ENCODE data around the gene GREM2.

Gene GREM2

DNA sequence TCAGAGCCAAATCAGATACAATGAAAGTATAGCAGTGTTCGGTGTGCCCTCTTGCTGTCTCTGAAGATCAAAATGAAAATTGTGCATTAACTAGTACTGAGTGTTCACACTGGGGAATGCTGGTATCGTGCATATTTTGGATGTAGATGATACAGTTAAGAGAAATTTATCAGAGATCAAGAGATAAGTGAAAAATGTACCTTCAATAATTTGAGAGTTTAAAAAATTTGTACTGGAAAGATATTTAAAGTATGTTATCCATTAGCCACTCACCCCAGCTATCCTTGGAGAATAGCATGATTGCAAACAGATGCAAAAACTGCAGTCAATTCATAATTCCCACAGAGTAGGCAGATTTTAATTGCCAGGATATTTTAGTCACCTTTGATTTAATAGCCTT lies 56.4 kb downstream of the GREM2 start:
- DNase-seq, result no peak

DNA sequence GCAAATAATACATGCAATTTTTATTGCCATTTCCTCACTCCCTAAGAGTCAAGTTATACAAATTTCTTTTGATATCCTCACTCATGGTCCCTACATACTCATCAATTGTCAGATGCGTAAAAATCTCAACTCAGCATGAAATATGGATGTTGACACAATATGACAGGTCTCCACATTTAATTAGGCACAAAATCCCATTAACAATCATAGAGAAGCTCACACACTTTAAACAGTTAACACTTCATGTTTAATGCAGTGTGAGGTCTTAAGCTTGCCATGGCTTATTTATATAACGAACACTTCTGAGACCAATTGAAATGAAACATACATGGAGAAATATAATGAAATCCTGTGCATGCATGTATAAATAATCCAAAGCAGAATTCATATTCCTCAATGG lies 58.6 kb downstream of the GREM2 start:
- DNase-seq, result no peak

DNA sequence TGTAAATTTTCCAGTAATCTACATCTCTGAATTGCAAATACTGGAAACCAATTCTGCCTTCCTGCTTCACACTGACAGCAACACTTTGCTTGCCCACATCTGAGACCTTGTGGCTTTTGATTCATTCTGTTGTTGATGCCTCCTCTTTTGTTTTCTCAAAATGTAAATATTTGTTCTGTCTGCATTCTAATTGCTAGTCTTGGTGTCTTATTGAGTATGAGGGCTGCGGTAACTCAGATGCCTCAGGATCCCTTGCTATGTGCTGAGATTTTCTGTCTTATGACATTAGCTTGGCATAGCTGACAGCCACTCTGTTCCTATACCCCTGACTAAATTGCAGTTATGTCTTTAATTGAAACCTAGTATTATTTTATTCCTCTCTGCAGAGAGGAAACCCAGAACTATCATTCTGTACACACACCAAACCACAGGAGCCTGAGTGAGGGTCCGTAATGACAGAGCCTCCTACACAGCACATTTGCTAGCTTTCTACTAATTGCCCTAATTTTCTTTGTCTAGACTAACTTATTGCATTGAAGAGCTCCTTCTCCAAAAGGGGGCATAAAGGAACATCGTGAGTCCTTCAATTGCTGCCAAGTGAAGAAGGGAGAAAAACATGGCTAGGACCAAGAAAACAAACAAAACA lies 72.1 kb downstream of the GREM2 start:
- DNase-seq, result no peak

DNA sequence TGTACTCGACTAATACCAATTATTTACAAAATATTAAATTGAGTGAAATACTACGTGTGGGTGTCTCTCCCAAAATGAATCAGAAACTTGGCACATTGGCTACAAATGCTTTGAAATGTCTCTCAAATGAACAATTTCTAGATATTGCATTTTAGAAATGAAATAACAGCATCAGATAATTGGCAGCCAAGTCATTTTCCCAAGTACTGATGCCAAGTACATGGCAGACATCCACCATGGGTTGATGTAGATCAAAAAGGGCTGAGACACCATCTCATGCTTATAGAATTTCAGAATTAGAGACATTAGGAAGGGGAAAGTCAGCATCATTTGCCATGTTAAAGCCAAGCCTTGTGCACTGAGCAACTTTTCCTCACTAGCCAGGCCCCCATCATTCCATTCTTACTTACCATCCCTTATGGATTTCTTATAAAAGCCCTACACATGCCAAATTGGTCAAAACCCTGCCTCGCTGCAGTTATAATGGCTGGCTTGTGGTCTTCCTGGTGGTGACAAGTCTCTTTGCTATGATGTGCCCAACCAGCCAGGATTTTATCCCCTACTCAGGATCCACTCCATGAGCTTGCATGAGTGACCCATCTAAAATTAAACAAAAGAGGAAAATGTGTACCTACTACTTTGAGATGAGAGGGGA lies 73.1 kb downstream of the GREM2 start:
- no peak for DNase-seq

DNA sequence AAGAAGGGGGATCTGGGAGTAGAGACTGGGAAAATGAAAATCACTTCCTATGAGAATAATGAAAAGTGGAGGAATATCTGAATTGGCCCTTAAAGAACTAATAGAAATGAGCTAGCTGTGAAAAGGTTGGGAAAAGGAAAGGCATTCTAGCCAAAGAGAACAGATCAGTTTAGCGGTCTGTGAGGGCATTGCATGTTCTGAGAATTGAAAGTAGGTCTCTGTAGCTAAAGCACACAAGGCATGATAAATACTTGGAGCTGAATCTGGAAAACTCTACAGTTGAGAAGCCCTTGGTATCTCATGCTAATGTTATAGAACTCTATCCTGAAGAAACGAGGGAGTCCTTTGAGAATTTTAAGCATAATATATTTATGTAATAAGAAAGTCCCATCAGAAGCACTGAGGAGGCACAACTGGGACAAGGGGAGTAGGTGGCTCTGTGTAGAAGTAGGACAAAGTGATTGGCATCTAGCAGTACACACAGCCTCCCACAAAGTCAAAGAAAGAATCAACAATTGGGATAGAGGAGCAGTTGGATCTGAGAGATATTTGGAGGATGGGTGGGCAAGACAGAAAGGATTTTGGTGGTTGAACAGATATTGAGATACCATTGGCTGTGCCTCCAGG lies 78.7 kb downstream of the GREM2 start:
- no peak for DNase-seq

DNA sequence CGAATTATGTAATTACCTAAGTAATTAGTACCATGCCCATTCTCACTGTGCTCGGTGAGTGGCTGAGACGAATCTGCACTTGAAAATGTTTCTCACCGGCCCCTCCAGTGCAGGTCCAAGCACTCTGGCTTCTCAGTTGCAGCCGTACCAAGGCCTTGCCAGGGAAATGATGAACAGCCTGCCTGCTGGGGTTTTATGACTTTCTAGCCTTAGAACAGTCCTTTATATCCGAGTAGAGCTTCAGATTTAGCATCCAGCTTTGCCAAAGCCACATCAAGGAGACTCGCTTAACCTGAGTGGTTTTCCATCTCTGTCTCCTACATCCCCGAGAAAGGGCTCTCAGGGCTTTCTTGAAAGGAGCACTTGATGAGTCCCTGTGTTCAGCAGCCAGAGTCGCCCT lies 83.4 kb downstream of the GREM2 start:
- DNase-seq, result no peak

DNA sequence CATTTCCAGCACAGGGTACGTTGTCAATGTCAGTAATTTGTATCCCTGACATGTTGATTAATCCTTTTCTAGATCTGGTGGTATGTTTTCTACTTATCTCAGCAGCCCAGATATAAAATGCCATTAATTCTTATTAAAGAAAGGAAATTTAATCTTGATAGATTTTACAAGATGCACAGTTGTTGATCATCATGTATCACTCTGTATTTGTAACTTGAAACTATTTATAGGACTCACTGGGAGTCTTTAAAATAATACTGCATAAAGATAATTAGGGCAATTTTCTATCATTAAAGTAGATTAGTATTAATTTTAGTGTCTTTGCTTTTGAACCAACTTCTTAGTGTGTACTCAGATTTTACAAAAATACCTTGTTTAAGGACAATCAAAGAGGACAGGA lies 84.9 kb downstream of the GREM2 start:
- no peak for DNase-seq

DNA sequence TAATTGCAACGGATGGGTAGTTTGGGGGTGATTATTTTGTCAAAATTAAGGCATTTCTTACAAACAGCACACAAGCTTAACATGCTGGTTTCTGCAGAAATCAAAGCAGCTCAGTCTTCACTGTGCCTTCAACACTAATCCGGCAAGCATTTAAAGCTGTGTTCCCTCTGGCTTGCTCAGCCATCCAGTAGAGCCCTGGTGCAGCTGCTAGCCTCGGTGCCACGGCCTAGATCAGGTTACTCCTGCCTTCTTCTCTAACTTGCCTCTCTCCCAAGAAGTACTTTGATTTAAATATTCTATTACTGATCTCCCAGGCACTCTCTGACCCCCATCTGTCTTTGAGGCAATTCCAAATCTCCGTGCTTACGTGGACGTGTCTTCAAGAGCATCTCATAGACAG lies 85.6 kb downstream of the GREM2 start:
- no peak for DNase-seq

DNA sequence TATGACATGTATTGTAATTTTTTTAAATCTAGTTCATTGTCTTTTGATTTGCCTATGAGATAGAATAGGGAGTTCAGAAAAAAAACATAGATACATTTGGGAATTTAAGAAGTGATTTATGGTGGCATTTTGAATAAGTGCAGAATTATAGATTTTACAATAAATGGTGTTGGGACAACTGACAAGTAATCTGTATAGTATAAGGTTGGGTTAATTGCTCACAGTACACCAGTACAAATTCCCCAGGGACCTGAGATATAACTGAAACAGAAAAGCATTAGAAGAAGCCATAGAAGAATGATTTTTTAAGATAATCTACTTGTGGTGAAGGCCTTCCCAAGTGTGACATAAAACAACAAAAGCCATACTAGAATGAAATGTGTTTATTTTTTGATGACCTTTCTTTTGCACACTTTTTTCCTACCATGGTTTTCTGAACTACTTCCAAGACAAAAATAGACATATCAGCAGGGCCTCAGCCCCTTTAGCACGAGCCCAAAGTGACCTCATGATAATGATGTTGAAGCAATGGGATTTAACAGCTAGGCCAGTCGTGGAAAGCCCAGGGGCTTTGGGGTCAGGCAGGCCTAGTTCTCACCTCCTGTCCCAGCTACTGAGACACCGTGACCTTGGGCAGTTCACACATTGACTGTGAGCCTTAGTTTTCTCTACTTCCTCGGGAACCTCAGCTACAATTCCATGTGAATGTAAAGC lies 87.4 kb downstream of the GREM2 start:
- DNase-seq, result no peak

DNA sequence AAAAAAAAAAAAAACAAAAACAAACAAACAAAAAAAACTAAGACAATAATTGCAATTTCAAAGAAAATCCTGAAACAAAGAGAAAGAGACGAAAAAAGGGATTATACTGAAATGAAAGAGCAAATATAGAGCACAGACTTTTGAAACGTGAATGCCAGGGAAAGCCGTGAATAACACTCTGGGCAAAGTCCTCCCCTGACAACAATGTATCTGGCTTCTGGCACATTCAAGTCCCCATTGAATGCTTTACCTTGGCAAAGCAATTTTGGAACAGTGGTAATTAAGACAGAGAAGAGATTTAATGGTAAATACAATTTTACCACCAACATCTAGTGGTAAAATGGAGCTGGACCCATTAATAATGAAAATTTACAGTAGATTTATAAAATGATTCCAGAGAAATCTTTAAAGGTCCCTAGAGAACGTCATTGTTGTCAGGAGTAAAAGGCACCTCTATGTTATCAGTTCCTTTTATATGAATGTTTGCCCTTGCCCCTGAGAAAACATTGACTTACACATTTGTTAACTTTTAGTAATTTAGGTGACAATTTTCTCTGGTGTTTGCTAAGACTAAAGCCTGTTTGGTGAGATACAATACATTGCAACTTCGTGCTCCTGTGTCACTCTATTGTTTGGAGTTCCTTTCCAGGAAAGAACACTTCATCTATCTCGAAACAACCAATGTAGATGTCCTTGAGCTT lies 89.7 kb downstream of the GREM2 start:
- no peak for DNase-seq

DNA sequence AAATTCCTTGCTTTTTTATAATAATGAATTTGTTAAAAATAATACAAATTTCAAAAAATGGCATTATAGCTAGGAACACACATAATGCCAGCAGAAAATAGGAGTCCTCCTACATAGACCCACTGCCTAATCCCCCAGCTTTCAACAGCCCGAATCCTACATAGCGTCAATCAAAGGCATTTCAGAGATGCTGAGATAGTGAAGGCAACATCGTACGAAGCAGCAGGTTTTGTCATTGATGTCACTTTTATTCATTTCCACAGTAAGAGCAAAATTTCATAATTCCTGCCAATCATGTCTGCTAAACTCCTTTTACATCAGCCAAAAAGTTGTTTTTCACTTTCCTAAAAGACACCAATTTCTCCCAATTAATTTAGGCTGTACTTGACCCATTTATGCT lies 94.1 kb downstream of the GREM2 start:
- DNase-seq, result no peak

DNA sequence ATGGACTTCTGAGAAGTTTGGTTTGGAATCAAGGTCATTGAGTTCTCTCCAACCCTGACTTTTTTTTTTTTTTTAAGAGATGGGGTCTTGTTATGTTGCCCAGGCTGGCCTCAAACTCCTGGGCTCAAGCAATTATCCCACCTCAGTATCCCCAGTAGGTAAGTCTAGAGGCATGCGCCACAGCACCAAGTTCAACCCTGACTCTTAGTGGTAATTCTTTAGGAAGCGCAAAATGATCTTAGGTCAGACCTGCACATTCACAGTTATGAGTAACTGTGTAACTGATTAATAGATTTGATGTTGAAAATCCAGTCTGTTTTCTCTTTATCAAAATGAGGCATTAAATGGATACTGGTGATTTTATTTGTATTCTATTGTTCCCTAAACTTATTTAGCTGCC lies 95.9 kb downstream of the GREM2 start:
- DNase-seq, result no peak

DNA sequence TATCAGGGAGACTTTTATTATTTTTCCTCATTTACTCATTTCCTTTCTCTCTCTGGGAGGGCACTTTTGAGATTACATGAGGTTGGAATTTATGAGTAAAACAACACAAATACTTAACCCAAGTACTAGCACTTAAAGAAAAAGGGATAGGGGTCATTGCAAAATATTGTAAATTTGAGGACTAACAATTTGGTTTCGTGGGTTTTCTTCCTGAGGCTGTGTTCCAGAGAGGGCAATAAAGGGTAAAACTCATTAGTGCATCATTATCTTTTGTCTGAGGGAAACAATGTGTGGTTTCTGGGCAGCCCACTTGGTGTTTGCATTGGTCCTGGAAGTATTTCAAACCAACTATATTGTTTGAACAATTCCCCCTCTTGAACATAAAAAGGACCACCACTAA lies 96.5 kb downstream of the GREM2 start:
- DNase-seq, result peak; percentile 2

DNA sequence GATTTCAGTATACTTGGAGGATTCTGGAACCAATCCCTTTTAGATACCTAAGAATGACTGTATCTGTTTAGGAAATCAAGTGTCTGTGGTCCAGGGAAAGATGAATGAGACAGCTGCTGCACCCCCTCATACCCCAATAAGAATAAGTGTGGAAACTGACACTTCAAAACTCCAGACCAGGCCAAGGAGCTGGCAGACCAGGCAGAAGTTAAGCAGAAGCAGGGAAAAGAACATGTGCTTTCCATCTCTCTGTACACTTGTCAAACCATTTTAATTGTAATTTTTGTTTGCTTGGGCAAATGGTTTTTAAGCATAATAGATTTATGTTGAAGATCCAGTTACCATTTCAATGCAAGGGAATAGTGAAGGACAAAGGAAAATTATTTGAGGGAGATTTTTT lies 100.2 kb downstream of the GREM2 start:
- no peak for DNase-seq

DNA sequence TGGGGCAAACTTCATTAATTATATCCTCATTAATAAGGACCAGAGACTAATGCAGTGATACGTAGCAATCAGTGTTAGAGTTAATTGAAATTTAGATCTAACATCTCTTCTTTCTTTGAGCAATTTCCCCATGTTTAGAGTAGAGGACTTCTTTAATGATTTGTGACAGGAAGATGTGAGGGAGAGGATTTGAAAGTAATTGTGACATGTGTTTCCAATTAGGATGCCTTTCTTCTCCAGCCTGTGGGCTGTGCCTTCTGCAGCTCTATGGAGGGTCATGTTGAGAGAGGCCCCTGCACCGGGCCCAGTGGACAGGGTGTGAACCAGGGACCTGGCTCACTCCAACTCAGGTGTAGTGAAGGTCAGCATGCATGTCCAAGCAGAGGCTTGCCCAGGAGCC lies 103.0 kb downstream of the GREM2 start:
- DNase-seq, result no peak

DNA sequence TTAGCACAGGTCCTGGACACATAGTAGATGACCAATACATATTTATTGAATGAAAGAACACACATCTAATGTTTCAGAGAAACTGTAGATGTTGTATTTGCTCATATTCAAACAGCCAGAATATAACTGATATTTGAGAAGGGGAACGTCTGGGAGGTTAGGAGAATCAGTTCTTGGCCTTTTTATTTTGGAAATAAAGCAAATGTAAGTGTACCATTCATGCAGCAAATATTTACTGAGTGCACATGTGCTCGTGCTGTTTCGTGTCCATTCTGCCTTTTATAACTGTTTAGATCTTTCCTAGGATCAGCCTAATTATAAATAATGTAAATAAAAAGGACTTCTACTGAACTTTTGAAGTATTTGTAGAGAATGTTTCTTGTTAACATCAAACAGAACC lies 103.8 kb downstream of the GREM2 start:
- no peak for DNase-seq

DNA sequence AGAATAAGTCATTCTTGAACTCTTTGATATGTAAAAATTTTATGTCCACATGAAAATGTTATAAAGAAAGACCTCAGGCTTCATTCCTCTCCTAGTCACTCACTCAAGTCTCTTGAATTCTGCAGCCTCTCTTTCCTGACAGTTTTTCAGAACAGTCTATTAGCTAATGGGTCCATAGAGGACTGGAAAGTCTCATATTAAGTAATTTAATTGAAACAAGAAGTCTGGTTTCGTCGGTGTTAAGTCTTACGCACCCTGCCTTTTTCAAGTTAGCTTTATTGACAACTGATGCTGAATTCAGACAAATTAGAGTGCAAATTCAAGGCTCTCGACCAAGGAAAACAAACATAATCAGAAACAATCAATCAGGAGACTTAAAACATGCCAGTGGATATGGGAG lies 105.8 kb downstream of the GREM2 start:
- DNase-seq, result no peak

DNA sequence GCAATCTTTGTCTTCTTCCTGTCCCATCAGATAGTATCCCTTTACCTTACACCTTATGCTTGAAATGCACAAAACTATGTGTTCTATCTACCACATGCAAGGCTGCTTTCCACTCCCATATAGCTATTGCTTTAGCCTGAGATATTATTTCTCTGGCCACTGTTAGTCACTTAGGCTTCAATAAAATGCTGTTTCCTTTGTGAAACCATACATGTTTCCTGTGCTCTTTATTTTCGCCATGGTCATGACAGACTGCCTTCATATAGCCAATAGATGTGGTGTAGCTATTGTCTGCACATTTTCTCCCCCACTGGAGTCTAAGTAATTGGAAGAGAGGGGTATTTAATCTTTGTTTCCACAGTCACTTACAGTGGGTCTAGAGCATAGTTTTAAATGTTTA lies 108.4 kb downstream of the GREM2 start:
- no peak for DNase-seq

DNA sequence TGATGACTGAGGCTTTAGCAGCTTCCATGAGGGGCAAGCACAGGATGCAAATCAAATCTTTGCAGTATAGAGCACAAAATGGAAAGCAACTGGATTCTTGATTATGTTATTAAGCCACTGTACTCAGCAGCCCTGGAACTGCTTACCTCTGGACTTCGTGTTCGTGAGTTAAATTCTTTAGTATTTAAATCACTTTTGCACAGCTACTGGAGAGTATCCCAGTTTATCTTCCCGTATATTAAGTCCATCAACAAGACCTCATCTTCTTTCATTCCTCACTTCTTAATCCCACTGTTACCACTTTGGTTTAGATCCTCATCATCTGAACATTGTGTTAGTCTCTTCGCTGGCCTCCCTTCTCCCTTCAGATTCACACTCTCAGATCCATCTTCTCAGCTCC lies 108.9 kb downstream of the GREM2 start:
- DNase-seq, result no peak

DNA sequence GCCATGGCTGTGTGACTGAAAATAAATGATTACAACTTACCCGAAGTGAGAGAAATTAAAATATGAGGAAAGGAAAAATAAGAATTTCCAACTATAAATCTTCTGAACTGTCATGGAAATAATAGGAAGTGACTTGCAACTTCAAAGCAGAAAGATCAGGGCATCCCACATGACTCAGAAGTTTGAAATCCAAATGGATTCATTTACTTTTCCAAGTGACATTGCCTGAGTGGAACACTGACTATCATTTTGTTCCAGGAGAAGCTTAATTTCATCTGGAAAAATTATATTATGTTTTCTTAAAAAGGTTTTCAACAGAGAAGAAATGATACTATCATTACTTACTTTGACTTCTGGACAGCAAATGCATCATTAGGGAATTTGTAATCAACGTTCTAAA lies 110.8 kb downstream of the GREM2 start:
- DNase-seq, result no peak

DNA sequence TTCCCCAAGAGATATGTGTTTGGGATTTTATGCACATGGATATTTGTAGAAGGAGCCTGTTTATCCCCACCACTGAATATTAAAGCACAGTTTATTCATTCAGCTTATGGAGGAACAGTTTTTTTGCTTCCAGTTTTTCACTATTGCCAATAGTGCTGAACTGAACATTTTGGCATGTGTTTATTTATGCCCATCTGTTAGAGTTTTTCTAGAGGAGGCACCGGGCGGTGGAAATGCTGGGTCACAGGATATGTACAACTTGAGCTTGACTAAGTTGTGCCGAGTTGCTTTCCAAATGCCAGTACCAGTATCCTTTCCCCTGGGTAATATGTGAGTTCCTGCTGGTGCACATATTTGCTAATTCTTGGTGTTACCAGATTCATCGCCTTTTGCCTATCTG lies 111.3 kb downstream of the GREM2 start:
- DNase-seq, result no peak

DNA sequence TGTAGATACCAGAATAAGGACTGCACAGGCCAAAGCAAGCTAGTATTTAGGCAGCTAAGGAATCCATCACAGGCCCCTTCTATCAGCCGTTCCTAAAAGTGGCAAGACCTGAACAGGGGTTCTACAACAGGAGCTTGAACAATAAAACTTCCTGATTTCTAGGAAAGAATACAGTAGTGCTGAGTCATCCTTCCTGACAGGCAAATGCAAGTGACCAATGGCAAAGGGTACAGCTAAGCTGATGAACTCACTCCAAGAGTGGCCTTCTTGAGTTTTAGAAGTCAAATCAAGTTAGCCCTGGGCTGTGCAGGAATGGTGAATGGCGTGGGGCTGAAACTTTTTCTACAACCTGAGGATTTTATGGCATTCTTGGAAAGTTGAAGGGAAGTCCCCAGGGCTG lies 112.9 kb downstream of the GREM2 start:
- DNase-seq, result no peak

DNA sequence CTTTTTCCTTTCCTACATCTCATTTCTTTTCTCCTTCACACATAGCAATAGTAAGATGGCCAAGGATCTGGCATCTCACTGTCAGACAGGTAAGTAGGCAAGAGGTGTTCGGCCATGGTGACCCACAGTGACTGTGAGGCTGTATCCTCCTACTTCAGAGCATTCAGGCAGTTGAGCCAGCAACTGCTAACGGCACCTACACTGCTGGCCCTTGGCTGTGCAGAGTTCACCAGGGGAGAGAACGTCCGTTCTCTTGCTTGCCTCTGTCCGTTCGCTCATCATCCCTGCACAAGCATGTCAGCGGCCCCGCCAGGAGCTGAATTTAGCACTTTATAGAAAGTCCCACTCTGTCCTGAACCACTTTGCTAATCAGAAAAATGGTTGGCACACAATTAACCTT lies 113.6 kb downstream of the GREM2 start:
- DNase-seq, result no peak

DNA sequence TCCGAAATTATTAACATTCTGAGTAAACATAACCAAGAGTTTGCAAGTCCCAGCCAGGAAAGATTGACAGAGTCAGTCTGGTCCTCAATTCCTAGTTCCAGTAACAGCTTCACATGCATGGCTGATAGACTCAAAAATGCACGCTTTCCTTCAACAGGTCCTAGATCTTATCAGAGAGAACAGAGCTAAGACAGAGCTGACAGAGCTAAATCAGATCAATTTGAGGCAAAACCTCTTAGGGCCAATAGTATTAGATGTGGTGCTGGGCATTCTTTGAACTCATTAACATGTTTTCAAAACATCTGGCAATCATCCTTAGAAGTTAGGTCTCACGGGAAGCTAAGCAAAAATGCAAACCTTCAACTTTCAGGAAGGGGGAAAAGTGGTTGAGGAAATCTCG lies 114.0 kb downstream of the GREM2 start:
- DNase-seq, result no peak

All from NCI-H226 (cell line).